22Rv1 (cell line): Measurements from ENCODE around the gene IMMP2L.

Experiments used
- ZFX ChIP-seq: fragments of 450-650 bp; IDR thresholded peaks from 2 replicates; pipeline ENCODE4 v1.6.1; 2017; ENCODE audit warnings: antibody characterized with exemption, borderline replicate concordance
- TF ChIP-seq, protein P1 (sequence below): fragments of 450-650 bp; IDR thresholded peaks from 2 replicates; pipeline ENCODE4 v1.5.1; 2017; ENCODE audit warnings: mild to moderate bottlenecking

DNA sequence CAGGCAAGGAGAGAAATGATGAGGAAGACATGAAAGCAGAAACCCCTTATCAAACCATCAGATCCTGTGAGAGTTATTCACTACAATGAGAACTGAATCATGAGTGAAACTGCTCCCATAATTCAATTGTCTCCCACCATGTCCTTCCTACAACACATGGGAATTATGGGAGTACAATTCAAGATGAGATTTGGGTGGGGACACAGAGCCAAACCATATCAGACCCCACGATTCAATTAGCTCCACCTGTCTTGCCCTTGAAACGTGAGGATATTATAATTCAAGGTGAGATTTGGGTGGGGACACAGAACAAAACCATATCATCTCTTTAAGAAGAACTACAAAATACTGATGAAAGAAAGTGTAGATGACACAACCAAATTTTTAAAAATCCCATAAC lies 128.9 kb downstream of the IMMP2L start:
- TF ChIP-seq, protein P1, sequence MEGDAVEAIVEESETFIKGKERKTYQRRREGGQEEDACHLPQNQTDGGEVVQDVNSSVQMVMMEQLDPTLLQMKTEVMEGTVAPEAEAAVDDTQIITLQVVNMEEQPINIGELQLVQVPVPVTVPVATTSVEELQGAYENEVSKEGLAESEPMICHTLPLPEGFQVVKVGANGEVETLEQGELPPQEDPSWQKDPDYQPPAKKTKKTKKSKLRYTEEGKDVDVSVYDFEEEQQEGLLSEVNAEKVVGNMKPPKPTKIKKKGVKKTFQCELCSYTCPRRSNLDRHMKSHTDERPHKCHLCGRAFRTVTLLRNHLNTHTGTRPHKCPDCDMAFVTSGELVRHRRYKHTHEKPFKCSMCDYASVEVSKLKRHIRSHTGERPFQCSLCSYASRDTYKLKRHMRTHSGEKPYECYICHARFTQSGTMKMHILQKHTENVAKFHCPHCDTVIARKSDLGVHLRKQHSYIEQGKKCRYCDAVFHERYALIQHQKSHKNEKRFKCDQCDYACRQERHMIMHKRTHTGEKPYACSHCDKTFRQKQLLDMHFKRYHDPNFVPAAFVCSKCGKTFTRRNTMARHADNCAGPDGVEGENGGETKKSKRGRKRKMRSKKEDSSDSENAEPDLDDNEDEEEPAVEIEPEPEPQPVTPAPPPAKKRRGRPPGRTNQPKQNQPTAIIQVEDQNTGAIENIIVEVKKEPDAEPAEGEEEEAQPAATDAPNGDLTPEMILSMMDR: no peak
- TF ChIP-seq ZFX: no peak
